Loucy (cell line): Measurements from ENCODE around the gene TFEB.

ENCODE experiments used
- CTCF ChIP-seq: fragments of 200-600 bp; sonication (generic); conservative IDR thresholded peaks from 2 replicates; pipeline ENCODE4 v1.5.1; 2014; ENCODE audit warnings: mild to moderate bottlenecking, antibody characterized with exemption, low read length
- EZH2phosphoT487 ChIP-seq: fragments of 200-600 bp; IDR thresholded peaks from 2 replicates; pipeline ENCODE4 v1.6.1; 2018; ENCODE audit warnings: antibody characterized with exemption, mild to moderate bottlenecking, moderate library complexity, borderline replicate concordance

- TF ChIP-seq CTCF (no peak), EZH2phosphoT487 (no peak)
Observed at GRCh38 chr6:41674231-41675000, 61.0 kb downstream of the TFEB start.
